Measurements from ENCODE around the gene GNAZ.

Gene GNAZ

GRCh38 chr22:23084453-23085350 lies 14.4 kb downstream of the GNAZ start:
- no peak for TF ChIP-seq CTCF (IDR thresholded peaks at IDR 0.05; ENCODE audit: low read depth, low read length, missing control alignments)
- no peak for DNase-seq (ENCODE audit: extremely low read depth, low read depth)
- H3K4me3 ChIP-seq (replicated peaks; ENCODE audit: low read depth, low read length): no peak overlapping the region

GRCh38 chr22:23085351-23085671 lies 15.0 kb downstream of the GNAZ start:
- no peak overlapping the region for H3K4me3 ChIP-seq (replicated peaks; ENCODE audit: low read depth, low read length)
- no peak for DNase-seq (ENCODE audit: extremely low read depth, low read depth)
- no peak for TF ChIP-seq CTCF (IDR thresholded peaks at IDR 0.05; ENCODE audit: low read depth, low read length, missing control alignments)

- no peak overlapping the region for H3K4me3 ChIP-seq (replicated peaks; ENCODE audit: low read depth, low read length)
- DNase-seq (ENCODE audit: extremely low read depth, low read depth): no peak
- no peak for TF ChIP-seq CTCF (IDR thresholded peaks at IDR 0.05; ENCODE audit: low read depth, low read length, missing control alignments)
Measured at GRCh38 chr22:23085785-23086184, 15.5 kb downstream of the GNAZ start.

GRCh38 chr22:23086263-23086662 lies 15.9 kb downstream of the GNAZ start:
- TF ChIP-seq CTCF (IDR thresholded peaks at IDR 0.05; ENCODE audit: low read depth, low read length, missing control alignments): no peak
- no peak overlapping the region for H3K4me3 ChIP-seq (replicated peaks; ENCODE audit: low read depth, low read length)
- no peak for DNase-seq (ENCODE audit: extremely low read depth, low read depth)

- H3K4me3 ChIP-seq (replicated peaks; ENCODE audit: low read depth, low read length): no peak overlapping the region
- DNase-seq (ENCODE audit: extremely low read depth, low read depth): no peak
- TF ChIP-seq CTCF (IDR thresholded peaks at IDR 0.05; ENCODE audit: low read depth, low read length, missing control alignments): no peak
Measured at GRCh38 chr22:23086787-23087186, 16.5 kb downstream of the GNAZ start.

- no peak for TF ChIP-seq CTCF (IDR thresholded peaks at IDR 0.05; ENCODE audit: low read depth, low read length, missing control alignments)
- DNase-seq (ENCODE audit: extremely low read depth, low read depth): no peak
Measured at GRCh38 chr22:23088199-23088604, 17.9 kb downstream of the GNAZ start.

GRCh38 chr22:23089010-23089409 lies 18.7 kb downstream of the GNAZ start:
- DNase-seq (ENCODE audit: extremely low read depth, low read depth): no peak
- no peak overlapping the region for H3K4me3 ChIP-seq (replicated peaks; ENCODE audit: low read depth, low read length)
- TF ChIP-seq CTCF (IDR thresholded peaks at IDR 0.05; ENCODE audit: low read depth, low read length, missing control alignments): no peak

More at GRCh38 chr22:23088199-23088604, 17.9 kb downstream of the GNAZ start:
- H3K4me3 ChIP-seq (replicated peaks; ENCODE audit: low read depth, low read length): no peak overlapping the region
